Activated effector memory CD4-positive, alpha-beta T cell treated with Interleukin-2 at 50 U/mL for 16 hours (primary cell): ENCODE data around the gene KRTAP1-3.
"Not testable (repeated sequence)": the region's sequence is repeated elsewhere in the genome, so short reads cannot be mapped to it uniquely, and the experiment has no call there.

ENCODE experiments used
- DNase-seq: peaks from one replicate; pipeline ENCODE4 v3.0.0-alpha.2; 2020

The KRTAP1-3 gene

GRCh38 chr17:41009301-41009760, 25.3 kb downstream of the KRTAP1-3 start:
- DNase-seq, result no peak

GRCh38 chr17:41008811-41009210, 25.9 kb downstream of the KRTAP1-3 start, which contains the start of gene KRTAP3-1:
TSS of gene KRTAP3-1 (minus strand) at chr17:41009128. CDS start at chr17:41009074, 54 bp downstream.
- no peak for DNase-seq

- no peak for DNase-seq
These were observed 30.3 kb downstream of the KRTAP1-3 start for GRCh38 chr17:41004397-41004796.

- no peak for DNase-seq
These were observed 30.7 kb downstream of the KRTAP1-3 start for GRCh38 chr17:41003926-41004325.

GRCh38 chr17:41002814-41003213, 31.9 kb downstream of the KRTAP1-3 start:
- DNase-seq, result no peak

GRCh38 chr17:41001795-41002194, 32.9 kb downstream of the KRTAP1-3 start:
- DNase-seq, result no peak

GRCh38 chr17:40999563-40999962, 35.1 kb downstream of the KRTAP1-3 start, which contains the start of gene KRTAP3-2:
TSS of gene KRTAP3-2 (minus strand) at chr17:40999906. CDS start at chr17:40999853, 53 bp downstream.
- not testable (repeated sequence) for DNase-seq

- DNase-seq, result no peak
These were observed 37.3 kb downstream of the KRTAP1-3 start for GRCh38 chr17:40997361-40997760.

- DNase-seq, result no peak
These were observed 37.8 kb downstream of the KRTAP1-3 start for GRCh38 chr17:40996829-40997228.

- DNase-seq, result no peak
These were observed 39.6 kb downstream of the KRTAP1-3 start for GRCh38 chr17:40995116-40995515.

GRCh38 chr17:40993839-40994238, 40.8 kb downstream of the KRTAP1-3 start, which contains the start of gene KRTAP3-3:
TSS of gene KRTAP3-3 (minus strand) at chr17:40994164. CDS start at chr17:40994097, 67 bp downstream.
- no peak for DNase-seq

- DNase-seq, result no peak
These were observed 41.6 kb downstream of the KRTAP1-3 start for GRCh38 chr17:40993084-40993483.

GRCh38 chr17:40992666-40993065, 42.0 kb downstream of the KRTAP1-3 start:
- DNase-seq, result no peak

GRCh38 chr17:40986920-40987319, 47.8 kb downstream of the KRTAP1-3 start:
- DNase-seq, result no peak

GRCh38 chr17:40984226-40984625, 50.4 kb downstream of the KRTAP1-3 start, which contains the start of gene KRT40:
TSS of gene KRT40 (minus strand) at chr17:40984326. CDS start at chr17:40984273, 53 bp downstream.
- no peak for DNase-seq
